Measurements from ENCODE around the gene FMN1. TPM values are rescaled to one million over a fixed set of nuclear protein-coding genes. Genes with fewer than 3 reads are reported as not detected.

FMN1 gene
- total and polyA plus RNA-seq, 7 donors, result 3.0 to 19.9 (median 6.7) TPM

GRCh38 chr15:33119273-33119672, 75.2 kb downstream of the FMN1 start:
- Histone ChIP-seq H3K4me3 (no peak overlapping the region), H3K9me3 (no peaks in the 10 kb centered on the region), H3K27me3 (no peaks in the 10 kb centered on the region), H3K4me1 (no peaks in the 10 kb centered on the region), H3K36me3 (no peaks in the 10 kb centered on the region), H3K27ac (no peak overlapping the region)
- 30 to 69% methylated on average over 6 of the region's 6 CpGs for WGBS, 2 donors
- TF ChIP-seq, protein P1, sequence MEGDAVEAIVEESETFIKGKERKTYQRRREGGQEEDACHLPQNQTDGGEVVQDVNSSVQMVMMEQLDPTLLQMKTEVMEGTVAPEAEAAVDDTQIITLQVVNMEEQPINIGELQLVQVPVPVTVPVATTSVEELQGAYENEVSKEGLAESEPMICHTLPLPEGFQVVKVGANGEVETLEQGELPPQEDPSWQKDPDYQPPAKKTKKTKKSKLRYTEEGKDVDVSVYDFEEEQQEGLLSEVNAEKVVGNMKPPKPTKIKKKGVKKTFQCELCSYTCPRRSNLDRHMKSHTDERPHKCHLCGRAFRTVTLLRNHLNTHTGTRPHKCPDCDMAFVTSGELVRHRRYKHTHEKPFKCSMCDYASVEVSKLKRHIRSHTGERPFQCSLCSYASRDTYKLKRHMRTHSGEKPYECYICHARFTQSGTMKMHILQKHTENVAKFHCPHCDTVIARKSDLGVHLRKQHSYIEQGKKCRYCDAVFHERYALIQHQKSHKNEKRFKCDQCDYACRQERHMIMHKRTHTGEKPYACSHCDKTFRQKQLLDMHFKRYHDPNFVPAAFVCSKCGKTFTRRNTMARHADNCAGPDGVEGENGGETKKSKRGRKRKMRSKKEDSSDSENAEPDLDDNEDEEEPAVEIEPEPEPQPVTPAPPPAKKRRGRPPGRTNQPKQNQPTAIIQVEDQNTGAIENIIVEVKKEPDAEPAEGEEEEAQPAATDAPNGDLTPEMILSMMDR (IDR thresholded peaks at IDR 0.05), result no peak
- TF ChIP-seq POLR2A (IDR thresholded peaks at IDR 0.05) (no peak), EP300 (IDR thresholded peaks at IDR 0.05) (no peak)
- no peak for DNase-seq
- intact Hi-C loops (cut with DNase I), result no loop called here

DNA sequence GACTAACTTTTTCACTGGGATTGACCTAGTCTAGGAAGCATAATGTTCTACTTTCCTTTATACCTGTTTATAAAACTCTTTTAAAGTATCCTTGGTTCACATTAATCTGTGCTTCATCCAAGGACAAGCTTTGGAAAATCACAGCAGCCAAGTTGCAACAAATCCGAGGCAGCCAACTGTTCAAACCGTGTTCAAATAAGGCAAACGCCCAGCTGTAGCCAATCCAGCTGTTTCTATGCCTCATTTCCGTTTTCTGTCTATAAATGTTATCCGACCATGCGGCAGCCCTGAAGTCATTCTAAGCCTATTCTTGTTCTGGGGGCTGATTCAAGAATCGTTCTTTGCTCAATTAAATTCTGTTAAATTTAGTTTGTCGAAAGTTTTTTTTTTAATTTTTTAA, 78.3 kb downstream of the FMN1 start:
- no peaks in the 10 kb centered on the region for H3K27me3 ChIP-seq
- H3K4me1 ChIP-seq, result no peaks in the 10 kb centered on the region
- DNase-seq, result no peak
- no peak overlapping the region for H3K4me3 ChIP-seq
- H3K27ac ChIP-seq, result no peak overlapping the region
- no peaks in the 10 kb centered on the region for H3K9me3 ChIP-seq
- intact Hi-C loops (cut with DNase I), result no loop called here
- no peaks in the 10 kb centered on the region for H3K36me3 ChIP-seq
- 82 to 88% methylated on average over 8 of the region's 8 CpGs for WGBS, 2 donors
- TF ChIP-seq, protein P1 (IDR thresholded peaks at IDR 0.05), result no peak
- TF ChIP-seq POLR2AphosphoS5 (IDR thresholded peaks at IDR 0.05) (no peak), POLR2A (IDR thresholded peaks at IDR 0.05) (no peak), EP300 (IDR thresholded peaks at IDR 0.05) (no peak)

GRCh38 chr15:33115191-33115861, 79.2 kb downstream of the FMN1 start:
- no peak overlapping the region for H3K27ac ChIP-seq
- H3K36me3 ChIP-seq, result no peaks in the 10 kb centered on the region
- no peaks in the 10 kb centered on the region for H3K27me3 ChIP-seq
- no peak for DNase-seq
- 66 to 69% methylated on average over 4 of the region's 4 CpGs for WGBS, 2 donors
- intact Hi-C loops (cut with DNase I), result no loop called here
- H3K4me3 ChIP-seq, result no peak overlapping the region
- no peaks in the 10 kb centered on the region for H3K4me1 ChIP-seq
- TF ChIP-seq EP300 (IDR thresholded peaks at IDR 0.05) (no peak), POLR2AphosphoS5 (IDR thresholded peaks at IDR 0.05) (no peak), POLR2A (IDR thresholded peaks at IDR 0.05) (no peak)
- TF ChIP-seq, protein P1 (IDR thresholded peaks at IDR 0.05), result no peak
- no peaks in the 10 kb centered on the region for H3K9me3 ChIP-seq

DNA sequence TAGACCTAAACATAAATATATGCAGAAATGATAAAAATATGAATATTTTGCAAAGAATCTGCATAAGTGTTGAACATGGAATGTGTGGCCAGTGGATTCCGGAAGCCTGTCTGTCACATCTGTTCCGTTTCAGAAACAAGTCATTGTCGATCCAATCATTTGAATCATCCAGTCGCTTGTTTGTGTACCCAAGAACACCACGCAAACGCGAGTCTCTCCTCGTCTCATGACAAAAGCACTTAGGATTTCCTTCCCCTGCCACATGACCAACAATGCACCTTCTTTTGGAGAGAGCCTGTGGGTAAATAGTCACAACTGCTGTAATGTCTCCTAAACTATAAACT, 80.2 kb downstream of the FMN1 start:
- DNase-seq, result no peak
- Histone ChIP-seq H3K4me1 (no peaks in the 10 kb centered on the region), H3K4me3 (no peak overlapping the region), H3K27me3 (no peaks in the 10 kb centered on the region), H3K36me3 (no peaks in the 10 kb centered on the region), H3K9me3 (no peaks in the 10 kb centered on the region), H3K27ac (no peak overlapping the region)
- no peak for TF ChIP-seq EP300 (IDR thresholded peaks at IDR 0.05)
- no peak for TF ChIP-seq POLR2AphosphoS5 (IDR thresholded peaks at IDR 0.05)
- TF ChIP-seq POLR2A (IDR thresholded peaks at IDR 0.05), result no peak
- TF ChIP-seq, protein P1 (IDR thresholded peaks at IDR 0.05), result no peak
- 92 to 93% methylated on average over 8 of the region's 8 CpGs for WGBS, 2 donors
- intact Hi-C loops (cut with DNase I), result no loop called here
